Stimulated activated CD4-positive, alpha-beta T cell treated with anti-CD3 and anti-CD28 coated beads, Interleukin-2, amount 100 ng/mL, for 24 hours (primary cell): ENCODE data around the gene BRINP3.
"Not testable (repeated sequence)": the region's sequence is repeated elsewhere in the genome, so short reads cannot be mapped to it uniquely, and the experiment has no call there.

Experiments used
- DNase-seq, 2 donors: peaks; one replicate each; pipeline ENCODE4 v3.0.0-alpha.2; 2020

Gene BRINP3

GRCh38 chr1:190176776-190177175 is 300.9 kb downstream of the BRINP3 start:
- no peak for DNase-seq

- DNase-seq, result no peak
Measured at GRCh38 chr1:190175320-190175719, 302.3 kb downstream of the BRINP3 start.

GRCh38 chr1:190172651-190173430 is 304.8 kb downstream of the BRINP3 start:
- no peak for DNase-seq

DNA sequence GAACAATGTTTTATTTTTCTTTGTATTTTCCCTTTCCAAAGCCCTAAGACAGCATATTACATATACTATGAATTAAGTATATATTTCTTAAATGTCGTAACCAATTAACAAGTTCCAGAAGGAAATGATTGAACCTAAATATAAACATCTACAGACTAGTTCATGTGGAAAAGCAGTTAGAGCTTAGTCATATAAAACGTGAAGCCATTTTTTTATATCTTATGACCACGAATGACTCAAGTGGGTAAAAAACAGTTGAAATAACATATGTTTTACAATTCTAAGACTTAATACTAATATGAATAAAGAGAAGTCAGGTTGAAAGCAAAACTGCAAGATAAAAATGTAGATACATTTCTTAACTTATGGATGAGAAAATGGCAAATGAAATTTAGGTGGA is 307.3 kb downstream of the BRINP3 start:
- DNase-seq, result no peak

DNA sequence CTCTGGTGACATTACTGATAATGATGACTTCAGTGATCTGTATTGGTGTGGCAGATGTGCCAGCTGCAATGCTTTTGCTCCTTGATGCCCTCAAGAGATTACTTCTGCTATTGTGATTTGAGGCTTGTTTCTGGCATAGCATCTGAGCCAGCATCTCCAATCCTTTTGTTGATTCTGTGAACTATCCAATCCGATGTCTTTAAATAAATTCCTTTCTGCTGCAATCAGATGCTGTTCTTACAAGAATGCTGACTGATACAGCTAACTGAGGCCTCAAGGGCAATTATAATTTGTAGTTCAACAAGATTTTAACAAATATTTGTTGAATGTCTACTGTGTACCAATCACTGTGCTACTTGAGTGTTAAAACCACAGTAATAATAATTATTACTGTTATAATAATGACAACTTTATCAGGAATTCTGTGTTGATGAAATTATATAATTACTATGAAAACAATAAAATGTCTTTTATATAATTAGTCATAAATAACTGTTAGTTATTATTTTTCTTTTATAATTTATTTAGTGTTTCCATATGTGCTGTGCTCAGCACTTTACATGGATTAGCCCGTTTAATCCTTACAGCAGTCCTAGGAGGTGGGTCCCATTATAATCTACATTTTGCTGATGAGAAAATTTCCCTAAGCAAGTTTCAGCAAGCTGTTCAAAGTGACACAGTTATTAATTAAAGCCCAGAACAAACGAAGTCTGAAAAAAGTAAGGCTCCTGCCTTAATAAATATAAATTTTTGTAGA is 308.2 kb downstream of the BRINP3 start:
- DNase-seq, result no peak

DNA sequence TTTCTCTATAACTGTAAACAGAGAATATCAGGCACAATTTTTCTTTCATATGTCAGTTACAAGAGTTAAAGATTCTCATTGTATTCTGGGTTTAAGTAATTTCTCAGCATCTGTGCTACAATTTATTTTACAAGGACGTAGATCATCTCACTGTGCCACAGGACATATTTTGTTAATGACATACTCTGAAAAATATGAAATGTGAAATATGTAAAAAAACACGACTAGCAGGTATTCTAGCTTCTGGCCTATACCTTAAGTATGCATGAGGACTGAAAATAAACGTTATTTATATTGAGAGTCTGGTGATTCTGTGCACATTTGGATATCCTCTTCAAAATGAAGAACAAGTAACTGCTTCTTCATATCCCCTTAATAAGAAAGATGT is 308.8 kb downstream of the BRINP3 start:
- no peak for DNase-seq

DNA sequence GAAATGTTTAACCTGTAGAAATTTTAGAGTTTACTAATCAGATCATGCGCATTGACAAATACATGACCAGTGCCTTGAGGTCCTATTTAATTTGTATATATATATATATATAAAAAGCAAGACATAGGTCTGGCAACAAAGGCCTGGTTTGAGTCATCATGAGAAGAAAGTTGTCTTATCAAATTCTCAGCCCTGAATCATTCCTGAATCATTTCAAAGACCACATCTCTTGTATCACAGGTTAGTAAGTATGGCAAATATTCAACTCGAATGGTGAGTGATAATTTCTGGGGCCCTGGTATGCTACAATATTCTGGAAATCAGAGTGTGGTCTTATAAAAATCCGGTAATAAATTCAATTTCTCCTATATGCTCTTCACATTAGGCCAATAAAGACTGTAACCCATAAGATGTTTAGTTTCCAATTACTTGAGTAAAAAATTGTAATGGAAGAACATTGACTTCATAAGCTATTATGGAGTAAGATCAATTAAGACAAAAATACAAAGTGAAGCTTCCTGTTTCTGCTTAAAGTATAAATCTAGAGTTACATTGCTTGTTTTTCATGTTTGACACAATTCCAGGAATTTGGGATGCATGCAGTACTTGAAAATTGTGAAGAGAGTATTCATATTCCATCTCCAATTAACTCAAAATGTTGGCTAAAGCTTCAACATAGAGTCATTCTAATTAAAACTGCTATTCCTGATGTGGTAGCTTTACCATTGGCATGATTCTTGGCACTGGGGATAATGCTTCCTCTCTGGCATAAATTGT is 309.4 kb downstream of the BRINP3 start:
- DNase-seq, result no peak

GRCh38 chr1:190159146-190159545 is 318.5 kb downstream of the BRINP3 start:
- DNase-seq, result no peak

GRCh38 chr1:190154744-190155143 is 322.9 kb downstream of the BRINP3 start:
- no peak for DNase-seq

DNA sequence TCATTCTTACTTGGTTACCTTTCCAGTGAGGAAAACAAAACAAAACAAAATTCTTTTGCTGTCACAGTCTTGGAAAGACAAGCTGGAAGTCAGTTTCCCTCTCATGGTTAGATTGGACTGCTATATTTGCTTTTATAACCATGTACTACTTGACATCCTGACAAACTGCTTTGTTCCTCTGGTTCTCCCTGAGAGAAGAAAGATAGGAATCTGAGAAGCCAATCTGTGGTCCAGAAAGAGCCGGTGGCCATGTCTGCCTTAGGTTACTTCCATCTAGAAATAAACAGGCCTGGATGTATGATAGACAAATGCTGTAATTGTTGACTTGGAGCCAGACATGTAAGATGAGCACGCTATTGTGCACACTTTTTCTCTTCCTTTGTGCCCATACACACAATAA is 330.0 kb downstream of the BRINP3 start:
- no peak for DNase-seq

GRCh38 chr1:190144650-190145049 is 333.0 kb downstream of the BRINP3 start:
- DNase-seq, result no peak

GRCh38 chr1:190140644-190141043 is 337.0 kb downstream of the BRINP3 start:
- no peak for DNase-seq

DNA sequence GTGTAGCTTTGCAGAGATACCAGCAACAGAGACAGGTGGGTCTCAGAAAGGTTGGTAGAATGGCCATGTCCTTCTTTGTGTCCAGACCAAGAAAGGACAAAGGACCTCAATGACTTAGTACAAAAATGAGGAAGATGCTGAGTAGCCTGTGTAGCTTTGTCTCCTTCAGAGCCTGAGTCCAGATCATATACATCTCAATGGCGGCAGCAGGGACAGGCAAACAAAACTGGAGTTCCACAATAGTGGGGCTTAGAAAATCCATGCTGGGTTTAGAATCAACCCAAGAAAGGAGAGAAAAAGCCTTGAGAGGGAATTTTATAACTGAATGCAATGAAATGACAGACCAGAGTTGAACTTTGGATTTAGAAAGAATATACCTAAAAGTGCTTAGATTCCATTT is 339.0 kb downstream of the BRINP3 start:
- DNase-seq, result no peak

DNA sequence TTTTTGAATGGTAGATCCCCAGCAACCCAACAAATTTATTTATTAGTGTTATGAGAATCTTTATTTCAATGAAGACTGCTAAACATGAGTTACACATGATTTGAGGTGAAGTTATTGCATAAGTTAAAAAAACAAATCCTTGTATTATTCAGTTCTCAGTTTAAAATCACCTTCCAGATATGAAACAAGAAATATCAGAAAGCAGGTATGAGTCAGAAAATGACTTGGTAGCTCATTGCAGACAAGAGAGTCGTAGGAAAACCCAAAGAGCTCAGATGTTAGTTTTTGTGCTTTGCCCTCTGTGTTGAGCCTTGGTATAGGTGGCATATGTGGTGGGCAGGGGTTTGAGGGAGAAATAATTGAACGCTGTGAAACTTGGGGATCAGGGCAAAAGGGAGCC is 339.4 kb downstream of the BRINP3 start:
- DNase-seq, result no peak

- no peak for DNase-seq
Measured at GRCh38 chr1:190129366-190129765, 348.3 kb downstream of the BRINP3 start.

GRCh38 chr1:190126728-190127127 is 350.9 kb downstream of the BRINP3 start:
- no peak for DNase-seq

DNA sequence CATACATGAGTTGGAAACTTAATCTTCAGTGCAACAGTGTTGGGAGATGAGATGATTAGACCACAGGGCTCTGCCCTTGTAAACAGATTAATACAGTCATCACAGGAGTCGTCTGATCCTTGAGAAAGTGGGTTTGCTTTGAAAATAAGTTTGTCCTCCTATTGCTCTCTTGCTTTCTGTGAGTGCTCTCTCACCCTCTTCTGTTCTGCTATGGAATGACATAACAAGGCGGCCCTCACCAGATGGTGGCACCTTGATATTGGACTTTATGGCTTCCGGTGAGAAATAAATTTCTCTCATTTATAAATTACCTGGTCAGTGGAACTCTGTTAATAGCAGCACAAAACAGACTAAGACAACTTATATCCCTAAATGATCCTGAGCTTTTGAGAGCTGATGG is 353.6 kb downstream of the BRINP3 start:
- no peak for DNase-seq

DNA sequence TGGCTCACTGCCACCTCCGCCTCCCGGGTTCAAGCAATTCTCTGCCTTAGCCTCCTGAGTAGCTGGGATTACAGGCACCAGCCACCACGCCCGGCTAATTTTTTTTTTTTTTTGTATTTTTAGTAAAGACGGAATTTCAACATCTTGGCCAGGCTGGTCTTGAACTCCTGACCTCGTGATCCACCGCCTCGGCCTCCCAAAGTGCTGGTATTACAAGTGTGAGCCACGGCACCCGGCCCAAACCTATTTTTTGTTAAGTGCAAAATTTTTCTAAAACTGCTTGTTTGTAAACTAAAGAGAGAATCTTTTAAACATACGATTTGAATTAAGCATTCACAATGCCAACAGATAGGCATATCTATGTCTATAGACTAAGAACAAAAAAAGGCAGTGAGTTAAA is 357.1 kb downstream of the BRINP3 start:
- not testable (repeated sequence) for DNase-seq

DNA sequence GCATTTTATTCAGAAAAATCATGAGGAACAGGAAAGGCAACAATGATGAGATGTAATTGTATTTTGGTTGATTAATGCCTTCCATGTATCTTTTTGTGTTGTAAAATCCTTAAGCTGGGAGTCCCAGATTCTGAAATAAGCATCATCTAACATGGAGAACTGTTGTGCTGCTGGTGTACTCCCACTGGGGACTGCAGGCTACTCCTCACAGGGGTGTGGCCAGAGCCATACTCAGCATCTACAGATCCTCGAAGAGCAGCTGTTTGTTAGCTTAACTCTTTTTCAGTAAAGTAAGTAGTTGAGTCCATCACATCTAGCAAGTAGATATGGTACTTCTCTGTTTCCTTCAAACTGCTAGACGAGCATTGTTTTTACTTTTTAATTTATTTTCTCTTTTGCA is 358.0 kb downstream of the BRINP3 start:
- no peak for DNase-seq

DNA sequence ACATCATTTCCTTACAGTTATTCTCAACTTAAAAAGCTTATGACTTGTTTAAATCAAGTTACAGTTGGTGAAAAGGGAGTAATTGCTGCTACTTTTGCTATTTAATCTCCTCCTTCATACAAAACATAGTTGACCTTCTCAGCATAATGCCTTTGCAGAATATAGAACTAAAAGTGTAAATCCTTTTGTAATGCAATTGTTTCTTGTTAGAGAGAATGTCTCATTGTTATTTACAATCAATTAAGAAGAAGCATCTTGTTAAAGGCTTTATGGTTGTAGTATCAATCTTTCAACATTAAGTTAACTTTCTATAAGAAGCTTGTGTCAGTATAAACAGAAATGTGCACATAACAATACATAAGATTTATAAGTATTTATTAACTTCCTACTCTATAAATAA is 360.7 kb downstream of the BRINP3 start:
- DNase-seq, result no peak

- no peak for DNase-seq
Measured at GRCh38 chr1:190104961-190105360, 372.7 kb downstream of the BRINP3 start.

DNA sequence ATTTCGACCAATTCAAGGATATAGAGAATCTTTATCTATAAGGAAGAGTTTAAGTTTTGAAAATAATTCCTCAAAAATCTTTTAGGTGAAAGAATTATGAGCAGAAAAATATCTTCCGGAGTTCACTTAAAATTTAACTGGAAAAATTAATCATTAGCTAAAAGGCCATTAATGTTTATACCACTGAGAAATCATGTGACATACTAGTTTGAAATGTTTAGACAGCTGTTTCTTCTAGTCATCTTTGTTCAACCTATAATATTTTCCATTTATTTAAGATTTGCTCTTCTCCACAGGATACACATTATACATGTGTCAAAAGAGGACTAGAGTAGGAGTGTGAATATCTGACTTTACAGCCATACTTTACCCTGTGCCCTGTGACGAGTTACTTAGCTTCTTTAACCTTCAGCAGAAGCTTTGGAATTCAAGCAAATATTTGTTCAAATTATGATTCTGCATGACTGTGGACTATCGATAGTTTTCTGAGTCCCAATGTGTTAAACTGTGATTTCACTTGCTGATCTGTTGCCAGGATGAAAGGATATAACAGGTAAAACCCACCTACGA is 374.8 kb downstream of the BRINP3 start:
- no peak for DNase-seq

DNA sequence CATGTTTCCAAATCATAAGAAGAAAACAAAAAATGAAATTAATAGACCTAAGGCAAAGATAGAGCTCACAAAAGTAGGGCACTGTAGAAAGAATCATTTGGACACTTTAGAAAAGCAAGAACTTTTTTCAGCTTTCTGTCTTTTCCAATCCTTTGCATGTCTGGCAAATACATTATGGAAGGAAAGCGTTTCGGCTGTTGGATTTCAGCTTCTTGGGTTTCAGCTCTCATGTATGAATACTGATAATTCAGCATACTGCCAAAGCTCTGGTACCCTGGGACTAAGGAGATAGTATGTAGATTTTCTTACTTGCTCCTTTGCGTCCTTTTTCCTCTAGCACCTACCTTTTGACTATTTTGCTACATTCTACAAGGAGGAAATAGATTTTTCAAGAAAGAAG is 375.9 kb downstream of the BRINP3 start:
- DNase-seq, result no peak
